ENCODE measurements around the gene TOP1. TPM values are rescaled to one million over a fixed set of nuclear protein-coding genes. Genes with fewer than 3 reads are reported as not detected.

Gene TOP1
- total RNA-seq, 4 donors from 2014 or later: 20.2 to 28.5 (median 23.0) TPM

DNA sequence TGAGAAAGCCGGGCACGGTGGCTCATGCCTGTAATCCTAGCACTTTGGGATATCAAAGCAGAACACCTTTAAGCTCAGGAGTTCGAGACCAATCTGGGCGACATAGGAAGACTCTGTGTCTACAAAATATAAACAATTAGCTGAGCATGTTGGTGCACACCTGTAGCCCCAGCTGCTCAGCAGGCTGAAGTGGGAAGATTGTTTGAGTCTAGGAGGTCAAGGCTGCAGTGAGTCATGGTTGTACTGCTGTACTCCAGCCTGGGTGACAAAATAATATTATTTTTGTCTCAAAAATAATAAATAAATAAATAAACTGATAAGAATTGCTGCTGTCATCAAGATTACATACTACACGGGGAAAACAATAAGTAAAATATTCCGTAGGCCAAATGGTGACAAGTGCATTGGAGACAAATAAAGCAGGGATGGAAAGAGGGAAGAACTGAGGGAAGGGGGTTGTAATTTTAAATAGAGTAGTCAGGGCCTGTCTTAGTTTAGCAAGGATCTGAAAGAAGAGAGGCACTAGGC, 14.0 kb upstream of the TOP1 start:
- Histone ChIP-seq H3K4me1 (peaks cover 0 to 12% (median 8%) of the 10 kb centered on the region in 4 donors), H3K27ac (replicated peaks in 1 of 4) (no peak overlapping the region), H3K4me3 (no peak overlapping the region), H3K9me3 (no peaks in the 10 kb centered on the region), H3K27me3 (no peaks in the 10 kb centered on the region), H3K36me3 (no peaks in the 10 kb centered on the region)
- WGBS: 88% methylated on average over 6 of the region's 6 CpGs
- TF ChIP-seq POLR2AphosphoS5 (IDR thresholded peaks at IDR 0.05) (no peak), POLR2A (IDR thresholded peaks at IDR 0.05; ENCODE audit: low read depth) (no peak), EP300 (IDR thresholded peaks at IDR 0.05) (no peak)
- TF ChIP-seq, protein P1, sequence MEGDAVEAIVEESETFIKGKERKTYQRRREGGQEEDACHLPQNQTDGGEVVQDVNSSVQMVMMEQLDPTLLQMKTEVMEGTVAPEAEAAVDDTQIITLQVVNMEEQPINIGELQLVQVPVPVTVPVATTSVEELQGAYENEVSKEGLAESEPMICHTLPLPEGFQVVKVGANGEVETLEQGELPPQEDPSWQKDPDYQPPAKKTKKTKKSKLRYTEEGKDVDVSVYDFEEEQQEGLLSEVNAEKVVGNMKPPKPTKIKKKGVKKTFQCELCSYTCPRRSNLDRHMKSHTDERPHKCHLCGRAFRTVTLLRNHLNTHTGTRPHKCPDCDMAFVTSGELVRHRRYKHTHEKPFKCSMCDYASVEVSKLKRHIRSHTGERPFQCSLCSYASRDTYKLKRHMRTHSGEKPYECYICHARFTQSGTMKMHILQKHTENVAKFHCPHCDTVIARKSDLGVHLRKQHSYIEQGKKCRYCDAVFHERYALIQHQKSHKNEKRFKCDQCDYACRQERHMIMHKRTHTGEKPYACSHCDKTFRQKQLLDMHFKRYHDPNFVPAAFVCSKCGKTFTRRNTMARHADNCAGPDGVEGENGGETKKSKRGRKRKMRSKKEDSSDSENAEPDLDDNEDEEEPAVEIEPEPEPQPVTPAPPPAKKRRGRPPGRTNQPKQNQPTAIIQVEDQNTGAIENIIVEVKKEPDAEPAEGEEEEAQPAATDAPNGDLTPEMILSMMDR (IDR thresholded peaks at IDR 0.05): no peak
- intact Hi-C loops (cut with DNase I): no loop called here
- no peak for DNase-seq (ENCODE audit: extremely low spot score)

DNA sequence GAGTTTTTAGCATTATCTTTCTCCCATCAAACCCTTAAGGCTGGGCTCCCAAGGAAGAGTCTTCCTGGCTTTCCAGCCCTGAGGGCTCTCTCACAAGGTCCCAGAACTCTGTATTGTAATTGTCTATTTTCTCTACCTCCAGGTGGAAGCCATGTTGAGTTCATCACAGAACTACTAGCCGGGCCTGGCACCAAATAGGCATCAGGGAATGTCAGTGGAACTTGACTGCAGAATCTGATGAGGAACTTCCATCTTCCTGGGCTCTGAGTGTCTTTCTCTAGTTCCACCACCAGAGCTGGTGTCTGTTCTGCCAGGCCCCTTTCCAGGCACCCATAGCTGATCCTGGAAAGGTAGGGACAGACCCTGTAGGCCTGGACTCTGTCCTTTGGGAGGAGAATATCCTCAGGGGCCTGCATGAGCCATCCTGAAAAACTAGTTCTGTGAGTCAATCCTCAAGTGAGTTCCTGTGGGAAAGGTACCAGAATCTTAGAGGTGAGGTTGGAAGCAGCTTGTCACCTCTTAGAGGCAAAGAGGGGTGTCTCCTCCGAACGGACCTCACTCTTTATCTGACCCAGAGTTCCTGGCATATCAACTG, 11.1 kb upstream of the TOP1 start:
- 95% methylated on average over 3 of the region's 3 CpGs for WGBS

DNA sequence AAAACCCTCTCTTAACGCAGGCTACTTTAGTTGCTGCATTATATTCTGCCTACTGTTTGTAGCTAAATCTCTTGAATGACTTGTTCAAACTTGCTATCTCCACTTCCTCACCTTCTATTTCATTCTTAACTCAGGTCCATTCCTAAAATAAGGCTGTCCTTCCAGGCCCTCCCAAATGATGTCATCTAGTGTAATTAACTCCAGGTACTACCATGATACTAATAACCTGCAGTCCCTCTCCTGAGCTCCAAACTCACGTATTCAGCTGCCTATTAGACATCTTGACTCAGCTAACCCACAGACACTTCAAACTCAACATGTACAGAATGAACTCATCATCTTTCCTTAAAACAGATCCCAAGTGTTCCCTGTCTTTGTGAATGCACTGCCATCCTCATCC, 10.5 kb upstream of the TOP1 start:
- H3K4me1 ChIP-seq: peaks cover 0 to under 1% (median under 1%) of the 10 kb centered on the region in 4 donors
- WGBS: 95% methylated on average over 2 of the region's 2 CpGs
- DNase-seq (ENCODE audit: extremely low spot score): no peak
- H3K4me3 ChIP-seq: no peak overlapping the region
- intact Hi-C loops (cut with DNase I): no loop called here
- no peak for TF ChIP-seq POLR2A (IDR thresholded peaks at IDR 0.05; ENCODE audit: low read depth)
- TF ChIP-seq, protein P1 (IDR thresholded peaks at IDR 0.05): no peak
- TF ChIP-seq EP300 (IDR thresholded peaks at IDR 0.05): no peak
- TF ChIP-seq POLR2AphosphoS5 (IDR thresholded peaks at IDR 0.05): no peak
- no peaks in the 10 kb centered on the region for H3K27me3 ChIP-seq
- no peaks in the 10 kb centered on the region for H3K9me3 ChIP-seq
- H3K27ac ChIP-seq (replicated peaks in 1 of 4): no peak overlapping the region
- no peaks in the 10 kb centered on the region for H3K36me3 ChIP-seq

More for the DNA sequence above, 11.1 kb upstream of the TOP1 start:
- H3K36me3 ChIP-seq: no peaks in the 10 kb centered on the region
- TF ChIP-seq EP300 (IDR thresholded peaks at IDR 0.05): no peak
- no peak for TF ChIP-seq POLR2AphosphoS5 (IDR thresholded peaks at IDR 0.05)
- TF ChIP-seq, protein P1 (IDR thresholded peaks at IDR 0.05): no peak
- no peak for TF ChIP-seq POLR2A (IDR thresholded peaks at IDR 0.05; ENCODE audit: low read depth)
- no peaks in the 10 kb centered on the region for H3K9me3 ChIP-seq
- no peak overlapping the region for H3K4me3 ChIP-seq
- intact Hi-C loops (cut with DNase I): no loop called here
- H3K27me3 ChIP-seq: no peaks in the 10 kb centered on the region
- no peak for DNase-seq (ENCODE audit: extremely low spot score)
- peaks cover 0 to 7% (median 5%) of the 10 kb centered on the region in 4 donors for H3K4me1 ChIP-seq
- no peak overlapping the region for H3K27ac ChIP-seq (replicated peaks in 1 of 4)

DNA sequence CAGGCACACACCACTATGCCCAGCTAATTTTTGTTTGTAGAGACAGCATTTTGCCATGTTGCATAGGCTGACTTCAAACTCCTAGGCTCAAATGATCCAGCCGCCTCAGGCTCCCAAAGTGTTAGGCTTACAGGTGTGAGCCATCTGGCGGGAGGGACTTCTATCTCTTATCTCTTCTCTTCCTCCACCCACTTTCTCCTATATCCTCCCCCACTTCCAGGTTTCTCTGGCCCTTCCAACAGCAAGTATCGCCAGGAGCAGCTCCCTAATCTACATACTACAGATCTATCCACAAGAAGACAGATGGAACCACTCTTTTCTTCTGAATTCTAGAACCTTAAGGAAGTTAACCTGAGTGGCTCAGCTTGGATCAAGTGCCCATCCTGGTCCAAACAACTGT, 5.1 kb upstream of the TOP1 start:
- 91% methylated on average over 3 of the region's 3 CpGs for WGBS
- H3K27me3 ChIP-seq: no peaks in the 10 kb centered on the region
- no peak for DNase-seq (ENCODE audit: extremely low spot score)
- intact Hi-C loops (cut with DNase I): no loop called here
- H3K4me3 ChIP-seq: no peak overlapping the region
- TF ChIP-seq, protein P1 (IDR thresholded peaks at IDR 0.05): no peak
- TF ChIP-seq POLR2A (IDR thresholded peaks at IDR 0.05; ENCODE audit: low read depth): no peak
- no peak for TF ChIP-seq POLR2AphosphoS5 (IDR thresholded peaks at IDR 0.05)
- TF ChIP-seq EP300 (IDR thresholded peaks at IDR 0.05): no peak
- H3K9me3 ChIP-seq: no peaks in the 10 kb centered on the region
- peaks cover 6 to 7% (median 6%) of the 10 kb centered on the region in 4 donors for H3K4me1 ChIP-seq
- H3K36me3 ChIP-seq: no peaks in the 10 kb centered on the region
- H3K27ac ChIP-seq (replicated peaks in 1 of 4): no peak overlapping the region
